KOPT-K1 (cell line): Measurements from ENCODE around the gene ASB13.
A peak's percentile ranks its signal among the peaks of the same experiment; 100 is the strongest.

Source experiments
- H3K27ac ChIP-seq: fragments of 200-600 bp; sonication (generic); 2 replicates; pipeline ENCODE4 v1.5.1; 2016; ENCODE audit warnings: antibody characterized with exemption, mild to moderate bottlenecking, low read depth, low read length; ENCODE audit not compliant: poor library complexity, severe bottlenecking
- H3K36me3 ChIP-seq: fragments of 200-600 bp; sonication (generic); 2 replicates; pipeline ENCODE4 v1.5.1; 2017; ENCODE audit warnings: antibody characterized with exemption, mild to moderate bottlenecking, low read length, moderate library complexity; ENCODE audit not compliant: insufficient read depth
- H3K9me3 ChIP-seq: fragments of 200-600 bp; sonication (generic); 2 replicates; pipeline ENCODE4 v1.5.1; 2017; ENCODE audit warnings: antibody characterized with exemption, low read length, mild to moderate bottlenecking; ENCODE audit not compliant: insufficient read depth, poor library complexity, severe bottlenecking

ASB13 gene

DNA sequence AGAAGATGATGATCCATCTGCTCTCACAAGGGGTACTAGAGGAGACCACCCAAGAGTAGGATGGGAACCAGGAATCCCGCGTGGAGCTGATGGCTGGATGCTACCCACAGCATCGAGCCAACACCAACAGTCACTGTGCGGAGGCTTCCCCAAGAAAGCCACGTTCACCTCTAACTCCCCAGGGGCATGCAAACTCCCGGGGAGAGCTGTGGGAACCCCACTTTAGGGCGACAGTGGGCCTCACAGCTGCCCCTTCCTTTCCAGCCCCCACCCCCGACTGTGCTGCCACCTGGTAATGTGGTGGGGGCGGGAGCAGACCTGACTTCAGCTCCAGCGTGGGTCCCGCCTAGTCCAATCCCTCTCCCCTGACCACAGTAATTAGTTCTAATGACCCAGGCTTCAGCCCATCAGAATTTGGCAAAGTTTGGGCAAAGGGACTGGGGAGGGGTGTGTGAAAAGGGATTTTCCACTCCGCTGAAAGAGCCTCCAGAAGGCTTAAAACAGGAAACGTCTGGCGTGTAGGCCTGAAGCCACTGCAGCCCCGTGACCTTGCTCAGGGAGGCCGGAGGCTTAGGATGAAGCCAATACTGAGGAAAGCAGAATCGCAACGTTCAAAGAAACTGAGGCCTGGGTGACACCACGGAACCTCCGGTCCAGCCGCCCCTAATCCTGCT lies 20.3 kb downstream of the ASB13 start:
- Histone ChIP-seq H3K36me3 (peaks cover 14% of the 10 kb centered on the region; the same call in 1 of the 2 replicates), H3K9me3 (no peaks in the 10 kb centered on the region), H3K27ac (peak overlapping the region; percentile 40)

DNA sequence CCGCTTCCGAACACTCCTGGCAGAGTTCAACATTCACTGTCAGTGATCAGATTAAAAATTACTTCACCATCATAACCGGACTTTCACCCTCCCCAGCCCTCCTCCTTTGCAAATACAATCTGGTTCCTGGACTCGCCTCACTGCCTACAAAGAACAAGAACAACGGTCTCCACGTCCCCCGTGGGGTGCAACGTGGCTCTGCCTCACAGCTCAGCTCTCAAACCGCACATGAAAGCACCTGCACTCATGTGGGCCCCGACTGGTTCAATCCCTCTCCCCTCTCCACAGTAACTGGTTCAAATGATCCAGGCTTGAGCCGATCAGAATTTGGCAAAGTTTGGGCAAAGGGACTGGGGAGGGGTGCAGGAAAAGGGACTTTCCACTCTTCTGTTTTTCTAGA lies 21.0 kb downstream of the ASB13 start:
- peaks cover 19% of the 10 kb centered on the region; the same call in 1 of the 2 replicates for H3K36me3 ChIP-seq

DNA sequence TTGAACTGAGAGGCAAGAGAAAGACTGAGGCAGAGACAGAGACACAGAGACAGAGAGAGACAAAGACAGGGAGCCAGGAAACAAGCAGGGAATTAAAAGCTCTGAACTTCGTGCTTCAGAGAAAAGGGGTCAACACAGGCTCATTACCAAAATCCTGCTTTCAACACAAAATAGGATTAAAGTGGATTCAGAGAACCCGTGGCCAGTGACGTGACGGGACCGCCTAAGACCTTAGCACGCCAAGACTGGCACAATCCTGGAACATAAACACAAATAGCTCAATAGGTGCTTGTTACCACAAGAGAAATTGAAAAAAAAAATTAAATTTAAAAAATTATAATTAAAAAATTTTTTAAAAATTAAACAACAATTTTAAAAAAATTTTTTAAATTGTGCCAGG lies 21.5 kb downstream of the ASB13 start:
- no peak overlapping the region for H3K27ac ChIP-seq
- H3K9me3 ChIP-seq: no peaks in the 10 kb centered on the region
- peaks cover 23% of the 10 kb centered on the region; the same call in 1 of the 2 replicates for H3K36me3 ChIP-seq

More for the DNA sequence above, 21.0 kb downstream of the ASB13 start:
- Histone ChIP-seq H3K27ac (peak overlapping the region; percentile 40), H3K9me3 (no peaks in the 10 kb centered on the region)

DNA sequence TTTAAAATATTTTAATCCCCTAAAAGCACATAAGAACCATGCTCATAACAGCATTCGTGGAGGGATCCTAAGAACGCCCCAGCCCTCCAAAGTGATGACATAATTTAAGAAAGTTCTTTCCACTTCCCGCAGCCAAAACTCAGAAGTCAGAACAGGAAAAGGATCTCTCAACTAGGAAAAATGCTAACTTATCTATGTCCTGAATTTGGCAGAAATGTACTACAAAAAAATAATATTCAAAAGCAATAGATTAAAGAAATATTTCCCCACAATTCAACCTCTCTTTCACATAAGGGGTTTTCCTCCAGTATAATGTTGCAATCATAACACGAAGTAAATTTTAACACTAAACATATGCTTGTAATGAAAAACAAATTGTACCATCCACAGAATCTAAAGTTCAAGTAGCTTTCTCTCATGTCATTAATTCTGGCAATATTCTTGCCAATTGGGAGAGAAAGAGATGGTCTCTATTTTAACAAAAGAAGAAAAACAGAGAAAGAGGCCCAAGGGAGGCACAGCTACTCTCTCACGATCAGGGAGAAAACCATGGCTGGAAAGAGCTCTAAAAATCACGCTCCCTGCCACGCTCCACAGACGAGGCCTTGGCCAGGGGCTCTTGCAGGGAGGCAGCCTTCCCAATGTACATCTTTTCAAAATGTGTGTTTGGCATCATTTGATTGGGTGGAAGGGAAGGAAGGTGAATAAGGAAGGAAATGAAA lies 22.9 kb downstream of the ASB13 start:
- Histone ChIP-seq H3K9me3 (no peaks in the 10 kb centered on the region), H3K27ac (no peak overlapping the region), H3K36me3 (peaks cover 37% of the 10 kb centered on the region)

DNA sequence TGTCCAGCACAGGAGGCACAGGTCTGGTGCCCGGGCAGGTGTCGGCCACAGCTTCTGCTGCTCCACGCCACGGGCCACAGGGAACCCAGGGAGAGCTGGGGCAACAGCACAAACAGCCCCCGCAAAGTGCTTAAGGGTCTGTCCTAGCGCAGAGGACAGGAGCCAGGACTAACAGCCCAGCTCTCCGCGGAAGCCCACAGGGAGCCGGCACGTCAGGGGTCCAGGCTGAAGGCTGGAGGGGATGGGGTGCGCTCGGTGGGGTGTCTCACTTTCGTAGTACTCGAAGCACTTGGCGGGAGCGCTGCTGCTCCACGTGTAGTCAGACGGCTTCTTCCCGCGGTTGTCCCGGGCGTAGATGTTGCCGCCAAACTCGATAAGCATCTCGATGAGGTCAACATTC lies 24.9 kb downstream of the ASB13 start:
- H3K36me3 ChIP-seq: peaks cover 39% of the 10 kb centered on the region
- H3K9me3 ChIP-seq: no peaks in the 10 kb centered on the region
- no peak overlapping the region for H3K27ac ChIP-seq

DNA sequence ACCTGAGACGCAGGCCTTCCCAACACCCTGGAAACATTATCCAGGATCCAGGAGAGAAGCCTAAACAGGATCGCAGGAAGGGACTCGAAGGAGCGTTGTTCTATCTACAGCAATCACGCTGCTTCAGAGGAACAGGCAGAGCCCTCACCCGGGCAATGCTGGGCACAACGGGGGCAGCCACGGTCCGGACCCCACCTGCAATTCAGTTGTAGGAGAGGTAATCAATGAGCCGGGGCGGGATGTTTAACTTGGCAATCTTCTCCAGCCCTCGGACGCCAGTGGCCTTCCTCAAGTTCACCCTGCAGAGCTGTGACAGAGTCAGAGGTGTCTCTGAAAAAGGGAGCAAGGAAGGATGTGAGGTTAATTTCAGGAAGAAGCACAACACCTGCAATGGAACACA lies 25.9 kb downstream of the ASB13 start:
- no peak overlapping the region for H3K27ac ChIP-seq
- peaks cover 39% of the 10 kb centered on the region for H3K36me3 ChIP-seq
- H3K9me3 ChIP-seq: no peaks in the 10 kb centered on the region

DNA sequence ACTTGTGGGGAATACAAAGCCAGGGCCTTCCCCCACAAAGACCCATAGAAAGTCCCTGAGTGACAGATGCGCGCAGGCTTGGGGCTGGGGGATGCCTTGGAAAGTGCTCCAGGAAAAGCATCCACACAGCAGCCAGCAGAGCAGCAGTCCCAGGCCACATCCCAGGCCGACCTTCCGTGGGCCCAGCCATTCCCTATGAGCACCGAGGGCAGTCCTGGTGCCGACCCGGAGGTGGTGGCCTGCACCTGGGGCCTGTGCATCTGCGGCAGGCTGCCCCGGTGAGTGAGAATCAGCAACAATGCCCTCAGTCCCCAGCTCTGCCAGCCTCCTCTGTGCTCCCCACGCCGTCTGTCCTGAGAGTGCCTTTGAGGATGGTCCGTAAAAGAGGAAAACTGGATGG lies 26.4 kb downstream of the ASB13 start:
- H3K9me3 ChIP-seq: no peaks in the 10 kb centered on the region
- no peak overlapping the region for H3K27ac ChIP-seq
- H3K36me3 ChIP-seq: peaks cover 39% of the 10 kb centered on the region

DNA sequence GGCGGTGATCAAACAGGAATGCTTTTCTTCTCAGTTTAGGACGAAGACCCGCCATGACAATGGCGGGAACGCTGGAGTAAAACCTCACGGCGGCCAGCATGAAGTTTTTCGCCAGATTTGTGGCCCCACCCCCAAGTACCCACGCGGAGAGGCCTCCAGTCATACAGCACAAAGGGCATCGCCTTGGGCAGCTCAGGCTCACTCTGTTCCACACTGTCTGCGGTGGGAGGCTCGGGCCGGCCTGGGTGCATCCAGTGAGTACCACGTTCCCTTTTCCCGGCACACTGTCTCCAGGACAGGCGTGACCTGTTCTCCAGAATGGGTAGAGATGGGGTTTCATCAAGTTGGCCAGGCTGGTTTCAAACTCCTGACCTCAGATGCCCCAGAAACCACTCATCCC lies 27.3 kb downstream of the ASB13 start:
- Histone ChIP-seq H3K36me3 (peaks cover 36% of the 10 kb centered on the region), H3K27ac (no peak overlapping the region), H3K9me3 (no peaks in the 10 kb centered on the region)

DNA sequence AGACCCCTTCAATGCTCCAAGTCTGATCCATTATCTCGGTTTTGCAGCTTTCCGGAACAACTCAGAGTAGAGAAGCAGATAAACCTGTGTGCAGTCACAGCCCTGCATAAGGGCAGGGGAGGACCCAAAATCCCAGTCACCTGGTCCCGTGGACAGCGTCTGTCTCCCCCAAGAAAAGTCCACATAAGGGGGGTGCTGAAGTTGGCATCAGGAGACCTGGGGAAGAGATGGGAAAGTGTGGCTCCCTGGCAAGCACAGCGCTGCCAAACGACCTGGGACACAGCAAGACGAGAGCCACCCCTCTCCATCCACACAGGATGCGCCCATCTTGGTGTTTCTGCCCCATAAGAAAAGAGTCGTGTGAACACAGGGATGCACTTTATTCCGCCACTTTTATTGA lies 27.9 kb downstream of the ASB13 start:
- H3K9me3 ChIP-seq: no peaks in the 10 kb centered on the region
- H3K36me3 ChIP-seq: peaks cover 31% of the 10 kb centered on the region
- H3K27ac ChIP-seq: no peak overlapping the region

DNA sequence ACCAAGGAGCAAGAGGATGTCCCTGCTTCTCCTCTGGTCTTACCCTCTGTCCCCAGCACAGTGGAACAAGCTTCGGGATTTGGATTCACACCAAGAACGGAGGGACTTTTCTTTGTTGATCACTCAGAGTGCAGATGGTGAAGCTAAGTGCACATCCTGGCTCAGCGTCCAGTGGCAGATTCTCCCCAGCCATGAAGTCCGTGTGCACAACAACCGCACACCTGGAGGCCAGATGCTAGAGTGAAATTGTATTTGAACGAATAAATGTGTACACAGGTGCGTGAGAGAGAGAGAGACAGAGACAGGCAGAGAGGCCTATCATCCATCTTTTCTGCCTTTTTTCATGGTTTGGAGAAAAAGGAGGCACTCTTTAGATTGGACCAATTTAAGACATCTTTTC lies 31.5 kb downstream of the ASB13 start:
- Histone ChIP-seq H3K9me3 (no peaks in the 10 kb centered on the region), H3K27ac (no peak overlapping the region), H3K36me3 (peaks cover 15% of the 10 kb centered on the region)

DNA sequence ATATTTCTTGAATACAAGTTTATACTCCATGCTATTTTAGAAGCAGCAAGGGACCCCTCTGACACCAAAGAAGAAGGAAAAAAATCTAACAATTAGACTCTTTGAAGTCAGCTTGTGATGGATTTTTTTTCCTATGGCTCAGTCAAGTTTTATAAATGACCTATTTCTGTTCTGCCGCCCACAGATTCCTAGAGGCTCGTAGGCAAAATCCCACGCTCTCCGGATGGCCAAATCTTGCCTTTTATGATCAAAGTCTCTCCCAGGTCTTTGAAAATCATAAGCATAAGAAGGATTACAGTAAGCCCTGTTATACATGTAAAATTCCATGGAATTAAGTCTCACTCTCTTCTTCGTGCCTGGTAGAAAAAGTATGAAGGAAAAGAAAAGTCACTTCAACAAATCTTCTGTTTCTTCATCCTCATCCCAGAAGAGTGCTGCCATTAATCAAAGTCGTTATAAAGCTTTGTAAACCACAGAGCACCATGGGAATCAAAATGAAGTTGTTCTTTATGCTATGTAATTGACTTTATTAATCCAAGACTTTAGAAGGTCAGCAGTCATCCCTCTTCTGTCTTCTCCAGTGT lies 33.1 kb downstream of the ASB13 start:
- Histone ChIP-seq H3K9me3 (no peaks in the 10 kb centered on the region), H3K36me3 (no peaks in the 10 kb centered on the region), H3K27ac (no peak overlapping the region)

DNA sequence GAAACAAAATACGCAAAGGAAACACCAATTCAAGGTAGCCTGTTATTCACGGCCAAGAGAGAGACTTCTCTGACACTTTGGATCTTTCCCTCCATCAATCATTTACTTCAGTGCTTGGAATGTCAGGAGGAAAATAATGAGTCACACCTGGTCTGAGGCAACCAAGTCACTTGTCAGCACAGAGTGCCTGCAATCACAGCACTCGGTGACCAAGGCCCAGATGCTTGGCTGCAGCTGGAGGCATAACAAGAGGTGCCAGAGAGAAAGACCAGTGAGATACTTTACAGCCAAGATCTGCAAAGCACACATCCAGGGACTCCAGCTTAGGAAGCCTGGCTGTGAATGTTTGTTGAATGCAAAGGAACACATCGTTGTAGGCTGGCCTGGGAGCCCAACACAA lies 33.9 kb downstream of the ASB13 start:
- Histone ChIP-seq H3K36me3 (no peaks in the 10 kb centered on the region), H3K9me3 (no peaks in the 10 kb centered on the region), H3K27ac (no peak overlapping the region)

DNA sequence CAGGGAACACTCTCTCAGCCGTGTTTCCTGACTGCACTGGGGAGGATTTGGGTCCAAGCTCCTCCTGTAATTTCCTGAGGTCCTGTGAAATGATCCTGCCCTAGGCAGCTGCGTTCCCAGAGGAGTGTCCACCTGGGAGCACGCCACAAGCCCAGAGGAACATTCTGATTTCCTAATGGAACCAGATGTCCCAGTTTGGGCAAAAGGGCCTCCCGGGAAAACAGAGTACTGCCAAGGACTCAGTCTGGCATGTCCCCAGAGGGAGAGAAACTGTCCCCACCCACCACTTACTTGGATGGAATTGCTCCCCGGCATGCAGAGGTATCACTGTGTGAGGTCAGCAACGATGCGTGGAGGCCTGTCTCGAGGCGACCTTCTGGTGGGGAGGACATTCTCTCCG lies 34.5 kb downstream of the ASB13 start:
- H3K36me3 ChIP-seq: no peaks in the 10 kb centered on the region
- H3K9me3 ChIP-seq: no peaks in the 10 kb centered on the region
- no peak overlapping the region for H3K27ac ChIP-seq

DNA sequence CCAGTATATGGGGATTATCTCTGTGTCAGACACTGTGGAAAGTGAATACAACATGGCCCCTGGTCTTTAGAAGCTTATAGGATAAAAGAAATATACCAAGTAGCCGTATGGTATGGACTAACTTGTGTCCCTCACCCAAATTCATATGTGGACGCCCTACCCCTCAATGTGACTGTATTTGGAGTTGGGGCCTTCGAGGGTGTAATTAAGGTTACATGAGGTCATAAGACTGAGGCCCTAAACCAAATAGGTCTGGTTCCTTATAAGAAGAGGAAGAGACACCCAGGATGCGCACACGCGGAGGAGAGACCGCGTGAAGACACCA lies 36.3 kb downstream of the ASB13 start:
- H3K9me3 ChIP-seq: no peaks in the 10 kb centered on the region
- no peak overlapping the region for H3K27ac ChIP-seq
- H3K36me3 ChIP-seq: no peaks in the 10 kb centered on the region

DNA sequence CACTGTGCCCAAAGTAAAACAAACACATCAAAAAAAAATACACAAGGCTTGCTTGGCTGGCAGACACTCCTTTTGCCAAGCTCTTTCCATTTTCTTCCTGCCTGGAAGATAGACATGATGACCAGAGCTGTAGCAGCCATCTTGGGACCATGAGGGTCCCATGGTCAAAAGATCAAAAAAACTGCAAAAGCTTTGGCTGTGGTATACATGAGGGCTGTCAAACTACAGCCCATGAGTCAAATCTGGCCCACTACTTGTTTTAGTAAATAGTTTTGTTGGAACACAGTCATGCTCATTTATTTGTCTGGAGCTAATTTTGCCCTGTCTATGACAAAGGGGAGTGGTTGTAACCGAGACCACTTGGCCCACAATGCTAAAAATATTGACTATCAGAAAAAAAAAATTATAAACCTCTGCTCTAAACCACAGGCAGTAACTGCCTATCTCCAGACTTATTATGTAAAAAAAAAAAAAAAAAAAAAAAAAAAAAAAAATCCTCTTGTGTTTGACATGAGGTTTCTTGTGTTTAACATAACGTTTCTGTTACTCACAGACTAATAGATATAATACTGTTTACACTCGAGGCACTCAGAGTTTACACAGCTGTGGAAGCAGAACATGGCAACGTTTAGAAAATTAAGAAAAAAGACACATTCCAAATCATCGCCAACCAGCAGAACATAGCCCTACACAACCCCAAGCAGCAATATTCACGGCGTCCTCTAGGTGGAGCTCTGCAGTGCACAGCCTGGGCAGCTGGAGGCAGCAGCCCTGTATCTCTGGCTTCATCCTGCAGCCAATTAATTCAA lies 36.9 kb downstream of the ASB13 start:
- Histone ChIP-seq H3K36me3 (no peaks in the 10 kb centered on the region), H3K9me3 (no peaks in the 10 kb centered on the region), H3K27ac (no peak overlapping the region)
